C4-2B (cell line): ENCODE data around the gene GRPEL2.

Experiments
- ZFX ChIP-seq: fragments of 450-650 bp; IDR thresholded peaks from 2 replicates; pipeline ENCODE4 v1.6.1; 2017
- TF ChIP-seq, protein P1 (sequence below): fragments of 450-650 bp; conservative IDR thresholded peaks from 2 replicates; pipeline ENCODE4 v1.5.1; 2017; ENCODE audit warnings: mild to moderate bottlenecking

DNA sequence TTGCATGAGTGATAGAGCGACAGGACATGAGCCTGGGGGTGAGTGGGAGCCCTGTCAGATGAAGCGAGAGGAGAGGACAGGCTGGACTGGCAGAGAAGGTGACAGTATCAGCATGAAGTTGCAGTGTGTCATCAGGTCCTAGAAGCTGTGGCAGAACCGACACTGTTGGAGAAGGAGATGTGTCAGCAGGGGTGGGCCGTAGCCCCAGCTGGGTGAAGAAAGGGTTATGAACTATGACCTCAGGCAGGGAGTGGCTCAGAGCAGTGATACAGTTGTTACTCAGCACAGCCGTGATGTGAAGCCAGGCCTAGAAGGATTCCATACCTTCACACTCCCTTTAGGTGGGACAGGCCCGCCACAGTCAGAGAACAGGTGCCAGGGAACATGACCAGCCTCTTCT lies 20.1 kb downstream of the GRPEL2 start:
- TF ChIP-seq, protein P1, sequence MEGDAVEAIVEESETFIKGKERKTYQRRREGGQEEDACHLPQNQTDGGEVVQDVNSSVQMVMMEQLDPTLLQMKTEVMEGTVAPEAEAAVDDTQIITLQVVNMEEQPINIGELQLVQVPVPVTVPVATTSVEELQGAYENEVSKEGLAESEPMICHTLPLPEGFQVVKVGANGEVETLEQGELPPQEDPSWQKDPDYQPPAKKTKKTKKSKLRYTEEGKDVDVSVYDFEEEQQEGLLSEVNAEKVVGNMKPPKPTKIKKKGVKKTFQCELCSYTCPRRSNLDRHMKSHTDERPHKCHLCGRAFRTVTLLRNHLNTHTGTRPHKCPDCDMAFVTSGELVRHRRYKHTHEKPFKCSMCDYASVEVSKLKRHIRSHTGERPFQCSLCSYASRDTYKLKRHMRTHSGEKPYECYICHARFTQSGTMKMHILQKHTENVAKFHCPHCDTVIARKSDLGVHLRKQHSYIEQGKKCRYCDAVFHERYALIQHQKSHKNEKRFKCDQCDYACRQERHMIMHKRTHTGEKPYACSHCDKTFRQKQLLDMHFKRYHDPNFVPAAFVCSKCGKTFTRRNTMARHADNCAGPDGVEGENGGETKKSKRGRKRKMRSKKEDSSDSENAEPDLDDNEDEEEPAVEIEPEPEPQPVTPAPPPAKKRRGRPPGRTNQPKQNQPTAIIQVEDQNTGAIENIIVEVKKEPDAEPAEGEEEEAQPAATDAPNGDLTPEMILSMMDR = no peak
- no peak for TF ChIP-seq ZFX
